Measurements from ENCODE around the gene CLIC5.

The CLIC5 gene

GRCh38 chr6:45997875-45998506 lies 17.7 kb downstream of the CLIC5 start:
- no peak for DNase-seq (ENCODE audit: low read depth in 3 of 3)

- DNase-seq (ENCODE audit: low read depth in 3 of 3) = no peak
Observed at GRCh38 chr6:45991189-45991588, 24.5 kb downstream of the CLIC5 start.

- no peak for DNase-seq (ENCODE audit: low read depth in 3 of 3)
Observed at GRCh38 chr6:45990162-45990561, 25.5 kb downstream of the CLIC5 start.

- no peak for DNase-seq (ENCODE audit: low read depth in 3 of 3)
Observed at GRCh38 chr6:45988635-45989034, 27.0 kb downstream of the CLIC5 start.

- DNase-seq (ENCODE audit: low read depth in 3 of 3) = no peak
Observed at GRCh38 chr6:45987856-45988255, 27.8 kb downstream of the CLIC5 start.

GRCh38 chr6:45986746-45987274 lies 28.9 kb downstream of the CLIC5 start:
- DNase-seq (ENCODE audit: low read depth in 3 of 3) = no peak

- DNase-seq (ENCODE audit: low read depth in 3 of 3) = no peak
Observed at GRCh38 chr6:45984788-45985425, 30.8 kb downstream of the CLIC5 start.

GRCh38 chr6:45984347-45984746 lies 31.3 kb downstream of the CLIC5 start:
- no peak for DNase-seq (ENCODE audit: low read depth in 3 of 3)

- no peak for DNase-seq (ENCODE audit: low read depth in 3 of 3)
Observed at GRCh38 chr6:45983062-45983461, 32.6 kb downstream of the CLIC5 start.

GRCh38 chr6:45982280-45983036 lies 33.2 kb downstream of the CLIC5 start:
- no peak for DNase-seq (ENCODE audit: low read depth in 3 of 3)

GRCh38 chr6:45981046-45981445 lies 34.6 kb downstream of the CLIC5 start:
- DNase-seq (ENCODE audit: low read depth in 3 of 3) = no peak

GRCh38 chr6:45979311-45979710 lies 36.3 kb downstream of the CLIC5 start:
- no peak for DNase-seq (ENCODE audit: low read depth in 3 of 3)

GRCh38 chr6:45974596-45974995 lies 41.1 kb downstream of the CLIC5 start:
- no peak for DNase-seq (ENCODE audit: low read depth in 3 of 3)

- DNase-seq (ENCODE audit: low read depth in 3 of 3) = no peak
Observed at GRCh38 chr6:45972795-45973503, 42.7 kb downstream of the CLIC5 start.

- no peak for DNase-seq (ENCODE audit: low read depth in 3 of 3)
Observed at GRCh38 chr6:45971287-45971686, 44.4 kb downstream of the CLIC5 start.

GRCh38 chr6:45970326-45970725 lies 45.3 kb downstream of the CLIC5 start:
- DNase-seq (ENCODE audit: low read depth in 3 of 3) = no peak

GRCh38 chr6:45969883-45970282 lies 45.8 kb downstream of the CLIC5 start:
- no peak for DNase-seq (ENCODE audit: low read depth in 3 of 3)

- no peak for DNase-seq (ENCODE audit: low read depth in 3 of 3)
Observed at GRCh38 chr6:45969026-45969425, 46.6 kb downstream of the CLIC5 start.

- no peak for DNase-seq (ENCODE audit: low read depth in 3 of 3)
Observed at GRCh38 chr6:45967363-45967762, 48.3 kb downstream of the CLIC5 start.

GRCh38 chr6:45966797-45967196 lies 48.9 kb downstream of the CLIC5 start:
- DNase-seq (ENCODE audit: low read depth in 3 of 3) = no peak

GRCh38 chr6:45966340-45966739 lies 49.3 kb downstream of the CLIC5 start:
- DNase-seq (ENCODE audit: low read depth in 3 of 3) = no peak

GRCh38 chr6:45965792-45966191 lies 49.9 kb downstream of the CLIC5 start:
- no peak for DNase-seq (ENCODE audit: low read depth in 3 of 3)

Measured in stimulated activated CD4-positive, alpha-beta T cell treated with anti-CD3 and anti-CD28 coated beads, TNF-alpha, amount 100 ng/mL, for 48 hours (primary cell).